ENCODE measurements around the gene CEP78. TPM values are rescaled to one million over a fixed set of nuclear protein-coding genes. Genes with fewer than 3 reads are reported as not detected.

The CEP78 gene
- total RNA-seq, 1 experiment from 2014 or later = 17.8 TPM

DNA sequence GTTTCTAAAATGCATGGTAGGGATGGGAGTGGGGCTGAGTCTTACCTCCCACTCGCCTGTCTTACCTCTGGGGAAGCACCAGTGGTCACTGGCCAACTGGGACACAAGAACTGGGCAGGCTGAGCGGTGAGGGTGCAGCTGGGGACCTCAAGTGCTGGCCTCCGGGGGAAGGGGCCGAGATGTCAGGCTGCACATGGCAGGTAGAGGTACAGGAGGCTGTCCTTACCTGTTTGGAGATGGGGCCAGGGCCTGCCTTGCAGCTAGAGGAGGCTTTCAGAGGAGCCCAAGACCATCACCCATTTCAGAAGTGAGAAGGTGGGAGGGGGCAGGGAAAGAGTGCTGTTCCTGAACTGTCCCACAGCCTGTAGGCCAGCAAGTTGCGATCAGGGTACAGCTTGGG lies 75.2 kb downstream of the CEP78 start:
- no TSS peak for BruUV-seq (replicated peaks)
- DNase-seq (ENCODE audit: unreplicated experiment) = no peak
- ChIA-PET CTCF (interaction anchor here (1.3 kb wide), 1 partner anchor 71 kb away, joined by 5 read pairs; no protein-coding TSS in a partner anchor), POLR2A (no interaction called here)
- H3K4me1 Mint-ChIP-seq (ENCODE audit: insufficient read depth, unreplicated experiment) = no peaks in the 10 kb centered on the region
- no peaks in the 10 kb centered on the region for H3K27me3 Mint-ChIP-seq (ENCODE audit: insufficient read depth, unreplicated experiment)
- TF ChIP-seq, protein P1, sequence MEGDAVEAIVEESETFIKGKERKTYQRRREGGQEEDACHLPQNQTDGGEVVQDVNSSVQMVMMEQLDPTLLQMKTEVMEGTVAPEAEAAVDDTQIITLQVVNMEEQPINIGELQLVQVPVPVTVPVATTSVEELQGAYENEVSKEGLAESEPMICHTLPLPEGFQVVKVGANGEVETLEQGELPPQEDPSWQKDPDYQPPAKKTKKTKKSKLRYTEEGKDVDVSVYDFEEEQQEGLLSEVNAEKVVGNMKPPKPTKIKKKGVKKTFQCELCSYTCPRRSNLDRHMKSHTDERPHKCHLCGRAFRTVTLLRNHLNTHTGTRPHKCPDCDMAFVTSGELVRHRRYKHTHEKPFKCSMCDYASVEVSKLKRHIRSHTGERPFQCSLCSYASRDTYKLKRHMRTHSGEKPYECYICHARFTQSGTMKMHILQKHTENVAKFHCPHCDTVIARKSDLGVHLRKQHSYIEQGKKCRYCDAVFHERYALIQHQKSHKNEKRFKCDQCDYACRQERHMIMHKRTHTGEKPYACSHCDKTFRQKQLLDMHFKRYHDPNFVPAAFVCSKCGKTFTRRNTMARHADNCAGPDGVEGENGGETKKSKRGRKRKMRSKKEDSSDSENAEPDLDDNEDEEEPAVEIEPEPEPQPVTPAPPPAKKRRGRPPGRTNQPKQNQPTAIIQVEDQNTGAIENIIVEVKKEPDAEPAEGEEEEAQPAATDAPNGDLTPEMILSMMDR (IDR thresholded peaks at IDR 0.05; ENCODE audit: unreplicated experiment) = no peak
- peak overlapping the region; percentile 7 for H3K27ac Mint-ChIP-seq (ENCODE audit: low read depth, unreplicated experiment)
- H3K9me3 Mint-ChIP-seq (ENCODE audit: unreplicated experiment) = no peaks in the 10 kb centered on the region
- intact Hi-C loops (cut with micrococcal nuclease) = no loop called here
- peaks cover 89% of the 10 kb centered on the region for H3K36me3 Mint-ChIP-seq (ENCODE audit: insufficient read depth, unreplicated experiment)
- no peak overlapping the region for H3K4me3 Mint-ChIP-seq (ENCODE audit: unreplicated experiment)

GRCh38 chr9:78311886-78312524 lies 76.1 kb downstream of the CEP78 start:
- no TSS peak for BruUV-seq (replicated peaks)
- peak overlapping the region; percentile 63 for H3K27ac Mint-ChIP-seq (ENCODE audit: low read depth, unreplicated experiment)
- no peak overlapping the region for H3K4me3 Mint-ChIP-seq (ENCODE audit: unreplicated experiment)
- intact Hi-C loops (cut with micrococcal nuclease) = no loop called here
- H3K4me1 Mint-ChIP-seq (ENCODE audit: insufficient read depth, unreplicated experiment) = no peaks in the 10 kb centered on the region
- H3K9me3 Mint-ChIP-seq (ENCODE audit: unreplicated experiment) = no peaks in the 10 kb centered on the region
- ChIA-PET CTCF (no interaction called here), POLR2A (interaction anchor here (0.8 to 1.3 kb wide), 2 partner anchors 12 to 1767 kb away, joined by 4 read pairs; no protein-coding TSS in a partner anchor)
- DNase-seq (ENCODE audit: unreplicated experiment) = no peak
- TF ChIP-seq, protein P1 (IDR thresholded peaks at IDR 0.05; ENCODE audit: unreplicated experiment) = no peak
- peaks cover 89% of the 10 kb centered on the region for H3K36me3 Mint-ChIP-seq (ENCODE audit: insufficient read depth, unreplicated experiment)
- H3K27me3 Mint-ChIP-seq (ENCODE audit: insufficient read depth, unreplicated experiment) = no peaks in the 10 kb centered on the region

GRCh38 chr9:78314550-78314949 lies 78.7 kb downstream of the CEP78 start:
- no peak overlapping the region for H3K4me3 Mint-ChIP-seq (ENCODE audit: unreplicated experiment)
- peaks cover under 1% of the 10 kb centered on the region for H3K9me3 Mint-ChIP-seq (ENCODE audit: unreplicated experiment)
- no peak overlapping the region for H3K27ac Mint-ChIP-seq (ENCODE audit: low read depth, unreplicated experiment)
- TF ChIP-seq, protein P1 (IDR thresholded peaks at IDR 0.05; ENCODE audit: unreplicated experiment) = no peak
- ChIA-PET CTCF (interaction anchor here (1.0 to 1.9 kb wide), 6 partner anchors 12 to 75 kb away, joined by 3 to 8 read pairs (median 4); partner anchors contain the start of gene PSAT1), POLR2A (interaction anchor here (0.7 to 1.8 kb wide), 4 partner anchors 10 to 30 kb away, joined by 4 to 6 read pairs (median 4); partner anchors contain the start of gene PSAT1)
- peaks cover 89% of the 10 kb centered on the region for H3K36me3 Mint-ChIP-seq (ENCODE audit: insufficient read depth, unreplicated experiment)
- no peaks in the 10 kb centered on the region for H3K27me3 Mint-ChIP-seq (ENCODE audit: insufficient read depth, unreplicated experiment)
- intact Hi-C loops (cut with micrococcal nuclease) = no loop called here
- H3K4me1 Mint-ChIP-seq (ENCODE audit: insufficient read depth, unreplicated experiment) = no peaks in the 10 kb centered on the region
- no TSS peak for BruUV-seq (replicated peaks)
- no peak for DNase-seq (ENCODE audit: unreplicated experiment)

DNA sequence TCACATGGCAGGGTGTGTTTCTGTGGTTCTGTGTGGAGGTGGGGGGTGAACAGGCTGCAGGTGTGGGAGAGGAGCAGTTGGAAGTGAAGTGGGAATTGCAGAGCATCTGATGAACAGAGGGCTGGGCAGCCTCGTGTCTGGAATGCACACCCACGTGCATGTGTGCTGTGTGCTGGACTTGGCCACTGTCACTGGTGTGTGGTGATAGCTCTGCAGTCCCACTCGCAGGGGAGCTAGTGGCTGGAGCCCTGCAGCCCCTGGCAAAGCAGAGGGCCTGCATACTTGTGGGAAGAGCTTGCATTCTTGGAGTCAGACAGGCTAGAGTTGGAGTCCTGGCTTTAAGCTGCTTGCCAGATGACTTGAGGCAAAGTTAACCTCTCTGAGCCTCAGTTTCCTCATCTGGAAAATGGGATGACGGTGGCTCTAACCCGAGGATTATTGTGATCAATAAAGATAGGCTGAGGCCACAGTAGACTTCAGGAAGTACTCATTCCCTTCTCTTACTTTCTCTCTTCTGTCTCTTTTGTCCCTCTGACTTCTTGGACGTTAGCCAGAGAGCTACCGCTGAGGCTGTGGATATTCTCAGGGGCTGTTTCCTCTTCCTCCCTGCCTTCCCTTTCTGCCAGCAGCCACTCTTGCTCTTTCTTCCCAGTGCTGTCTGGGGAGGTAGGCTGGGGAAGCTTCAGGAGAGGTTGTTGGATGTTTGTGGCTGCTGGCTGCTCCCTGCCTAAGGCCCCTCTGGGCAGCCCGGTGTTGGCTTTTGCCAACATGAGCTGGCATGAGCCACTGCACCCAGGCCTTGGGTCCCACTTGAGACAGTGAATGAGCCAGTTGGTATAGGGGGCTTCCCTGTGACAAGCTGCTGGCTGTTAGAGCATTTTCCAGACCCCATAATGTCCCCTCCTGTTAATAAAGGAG lies 79.3 kb downstream of the CEP78 start:
- Mint-ChIP-seq H3K4me1 (ENCODE audit: insufficient read depth, unreplicated experiment) (peaks cover 6% of the 10 kb centered on the region), H3K27ac (ENCODE audit: low read depth, unreplicated experiment) (no peak overlapping the region), H3K4me3 (ENCODE audit: unreplicated experiment) (no peak overlapping the region), H3K27me3 (ENCODE audit: insufficient read depth, unreplicated experiment) (no peaks in the 10 kb centered on the region), H3K36me3 (ENCODE audit: insufficient read depth, unreplicated experiment) (peaks cover 89% of the 10 kb centered on the region), H3K9me3 (ENCODE audit: unreplicated experiment) (peaks cover 7% of the 10 kb centered on the region)
- no peak for DNase-seq (ENCODE audit: unreplicated experiment)
- TF ChIP-seq, protein P1 (IDR thresholded peaks at IDR 0.05; ENCODE audit: unreplicated experiment) = no peak
- CTCF ChIA-PET = interaction anchor here (1.0 to 1.9 kb wide), 9 partner anchors 11 to 76 kb away, joined by 3 to 8 read pairs (median 5); partner anchors contain the start of gene PSAT1
- intact Hi-C loops (cut with micrococcal nuclease) = no loop called here
- POLR2A ChIA-PET = interaction anchor here (0.8 to 1.8 kb wide), 4 partner anchors 10 to 76 kb away, joined by 3 to 6 read pairs (median 4); no protein-coding TSS in a partner anchor
- BruUV-seq (replicated peaks) = no TSS peak

Measured in MCF 10A (cell line).